DND-41 (cell line): ENCODE results near the gene KSR2.

Experiments used
- ATAC-seq: fragments of 200-7000 bp; cut with Tn5 transposase; 3 replicates; pipeline ENCODE4 v1.9.1; 2021; ENCODE audit warnings: low read depth; ENCODE audit not compliant: insufficient read depth
- DNase-seq: peaks from one replicate; pipeline ENCODE4 v3.0.0-alpha.2; 2020
- H2AFZ ChIP-seq: 2 replicates; pipeline ENCODE4 v1.6.0; 2012; ENCODE audit warnings: low read depth, low read length
- H3K27ac ChIP-seq: 2 replicates; pipeline ENCODE4 v1.5.1; 2012; ENCODE audit warnings: low read length, inconsistent platforms
- H3K27me3 ChIP-seq: fragments of 200-600 bp; sonication (generic); 2 replicates; pipeline ENCODE4 v1.6.0; 2012; ENCODE audit warnings: low read length, mild to moderate bottlenecking, inconsistent platforms; ENCODE audit not compliant: insufficient read depth, poor library complexity
- H3K36me3 ChIP-seq: 2 replicates; pipeline ENCODE4 v1.5.1; 2012; ENCODE audit warnings: low read length, inconsistent platforms; ENCODE audit not compliant: insufficient read depth
- H3K4me1 ChIP-seq: 2 replicates; pipeline ENCODE4 v1.5.1; 2012; ENCODE audit warnings: mild to moderate bottlenecking, low read length; ENCODE audit not compliant: insufficient read depth
- H3K4me2 ChIP-seq: 2 replicates; pipeline ENCODE4 v1.6.0; 2012; ENCODE audit warnings: mild to moderate bottlenecking, moderate library complexity, low read length, inconsistent platforms; ENCODE audit not compliant: insufficient read depth
- H3K4me3 ChIP-seq, 2 experiments: fragments of 200-600 bp in 1 of 2; shearing (Covaris generic) in 1 of 2; 2 replicates each; pipeline ENCODE4 v1.5.1; 2012 to 2016; ENCODE audit warnings: inconsistent platforms in 2 of 2, low read length in 2 of 2, mild to moderate bottlenecking in 2 of 2, low read depth in 1 of 2, moderate library complexity in 1 of 2
- H3K79me2 ChIP-seq: 2 replicates; pipeline ENCODE4 v1.6.0; 2012; ENCODE audit warnings: low read length, inconsistent platforms; ENCODE audit not compliant: insufficient read depth
- H3K9ac ChIP-seq: 2 replicates; pipeline ENCODE4 v1.6.0; 2012; ENCODE audit warnings: low read depth, mild to moderate bottlenecking, inconsistent platforms, low read length, moderate library complexity
- H3K9me3 ChIP-seq: 2 replicates; pipeline ENCODE4 v1.5.1; 2012; ENCODE audit warnings: low read length, moderate library complexity, mild to moderate bottlenecking, inconsistent platforms; ENCODE audit not compliant: insufficient read depth, severe bottlenecking
- H4K20me1 ChIP-seq: 2 replicates; pipeline ENCODE4 v1.6.0; 2012; ENCODE audit warnings: low read length; ENCODE audit not compliant: insufficient read depth
- CTCF ChIP-seq: IDR thresholded peaks from 2 replicates; pipeline ENCODE4 v1.5.1; 2012; ENCODE audit warnings: borderline replicate concordance, low read length, moderate library complexity, mild to moderate bottlenecking; ENCODE audit not compliant: poor library complexity, severe bottlenecking; ENCODE audit errors: extremely low read depth
- EZH2 ChIP-seq: IDR thresholded peaks from 3 replicates; pipeline ENCODE4 v1.6.1; 2012; ENCODE audit warnings: borderline replicate concordance, low read depth, mild to moderate bottlenecking, moderate library complexity, low read length, inconsistent platforms; ENCODE audit not compliant: severe bottlenecking

Gene KSR2

DNA sequence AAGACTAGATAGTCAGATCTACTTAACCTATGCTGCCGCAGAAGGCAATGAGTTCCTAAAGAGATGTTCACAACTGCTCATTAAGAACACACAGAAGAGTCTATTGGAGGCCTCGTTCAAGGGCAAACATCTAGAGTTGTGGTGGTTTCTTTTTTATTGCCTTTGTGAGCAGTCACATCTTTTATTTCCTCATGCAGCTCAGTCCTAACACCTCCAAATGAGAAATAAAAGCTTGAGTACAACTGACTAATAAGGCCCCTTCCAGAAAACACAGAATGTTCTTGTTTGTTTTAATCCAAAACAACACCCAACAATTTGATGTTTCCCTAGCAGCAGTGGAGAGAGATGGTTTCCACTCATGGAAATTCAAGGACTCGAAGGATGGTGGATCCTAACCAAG, 483.9 kb downstream of the KSR2 start:
- no peak for DNase-seq
- ATAC-seq: no peak
- TF ChIP-seq CTCF (no peak), EZH2 (no peak)

GRCh38 chr12:117483501-117483900, 485.3 kb downstream of the KSR2 start:
- Histone ChIP-seq H3K36me3 (no peaks in the 10 kb centered on the region), H3K9me3 (no peaks in the 10 kb centered on the region), H3K9ac (no peak overlapping the region), H3K4me1 (no peaks in the 10 kb centered on the region), H3K4me2 (no peak overlapping the region), H3K27me3 (peaks cover 3% of the 10 kb centered on the region), H3K27ac (no peak overlapping the region), H3K79me2 (no peaks in the 10 kb centered on the region), H4K20me1 (no peaks in the 10 kb centered on the region), H3K4me3 (no peak overlapping the region), H2AFZ (no peak overlapping the region)
- DNase-seq: no peak
- no peak for ATAC-seq
- TF ChIP-seq CTCF (no peak), EZH2 (no peak)

More for the DNA sequence above, 483.9 kb downstream of the KSR2 start:
- Histone ChIP-seq H2AFZ (no peak overlapping the region), H3K4me1 (no peaks in the 10 kb centered on the region), H3K79me2 (no peaks in the 10 kb centered on the region), H3K4me2 (no peak overlapping the region), H3K9ac (no peak overlapping the region), H3K9me3 (no peaks in the 10 kb centered on the region), H3K27me3 (peaks cover 2% of the 10 kb centered on the region), H3K36me3 (no peaks in the 10 kb centered on the region), H3K4me3 (no peak overlapping the region), H3K27ac (no peak overlapping the region), H4K20me1 (no peaks in the 10 kb centered on the region)

DNA sequence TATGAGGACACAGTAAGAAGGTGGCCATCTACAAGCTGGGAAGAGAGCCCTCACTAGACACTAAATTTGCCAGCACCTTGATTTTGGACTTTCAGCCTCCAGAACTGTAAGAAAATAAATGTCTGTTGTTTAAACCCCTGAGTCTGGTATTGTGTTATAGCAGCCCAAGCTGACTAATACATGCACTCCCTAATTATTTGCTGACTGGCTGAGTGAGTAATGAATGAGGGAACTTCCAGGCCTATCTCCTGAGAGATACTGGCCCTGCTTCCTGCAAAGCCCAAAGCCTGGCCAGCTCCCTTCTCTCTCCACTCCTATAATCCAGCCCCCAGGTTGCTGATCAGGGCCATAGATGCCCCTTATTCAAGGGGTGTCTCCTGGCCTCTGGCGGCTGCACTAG, 487.3 kb downstream of the KSR2 start:
- H3K9ac ChIP-seq: no peak overlapping the region
- H3K27me3 ChIP-seq: peaks cover 16% of the 10 kb centered on the region
- no peak overlapping the region for H3K4me3 ChIP-seq
- H2AFZ ChIP-seq: no peak overlapping the region
- TF ChIP-seq EZH2 (no peak), CTCF (no peak)
- no peaks in the 10 kb centered on the region for H3K36me3 ChIP-seq
- H3K79me2 ChIP-seq: no peaks in the 10 kb centered on the region
- no peaks in the 10 kb centered on the region for H4K20me1 ChIP-seq
- no peak overlapping the region for H3K27ac ChIP-seq
- no peaks in the 10 kb centered on the region for H3K4me1 ChIP-seq
- ATAC-seq (no peak), DNase-seq (no peak)
- H3K4me2 ChIP-seq: no peak overlapping the region
- no peaks in the 10 kb centered on the region for H3K9me3 ChIP-seq

- ATAC-seq (no peak), DNase-seq (no peak)
- Histone ChIP-seq H4K20me1 (no peaks in the 10 kb centered on the region), H3K27me3 (peaks cover 23% of the 10 kb centered on the region), H3K9me3 (peaks cover 2% of the 10 kb centered on the region), H3K79me2 (no peaks in the 10 kb centered on the region), H3K4me1 (no peaks in the 10 kb centered on the region), H2AFZ (no peak overlapping the region), H3K4me2 (no peak overlapping the region), H3K27ac (no peak overlapping the region), H3K36me3 (no peaks in the 10 kb centered on the region), H3K9ac (no peak overlapping the region), H3K4me3 (no peak overlapping the region)
- TF ChIP-seq CTCF: no peak
- no peak for TF ChIP-seq EZH2
These were observed 492.4 kb downstream of the KSR2 start for GRCh38 chr12:117476341-117476740.
